HuH-7 (cell line): ENCODE data around the gene TEX13D.
"Not testable (repeated sequence)": the region's sequence is repeated elsewhere in the genome, so short reads cannot be mapped to it uniquely, and the experiment has no call there.

Experiments used
- DNase-seq: peaks from one replicate; pipeline ENCODE4 v3.0.0; 2011; ENCODE audit warnings: low spot score

The TEX13D gene

DNA sequence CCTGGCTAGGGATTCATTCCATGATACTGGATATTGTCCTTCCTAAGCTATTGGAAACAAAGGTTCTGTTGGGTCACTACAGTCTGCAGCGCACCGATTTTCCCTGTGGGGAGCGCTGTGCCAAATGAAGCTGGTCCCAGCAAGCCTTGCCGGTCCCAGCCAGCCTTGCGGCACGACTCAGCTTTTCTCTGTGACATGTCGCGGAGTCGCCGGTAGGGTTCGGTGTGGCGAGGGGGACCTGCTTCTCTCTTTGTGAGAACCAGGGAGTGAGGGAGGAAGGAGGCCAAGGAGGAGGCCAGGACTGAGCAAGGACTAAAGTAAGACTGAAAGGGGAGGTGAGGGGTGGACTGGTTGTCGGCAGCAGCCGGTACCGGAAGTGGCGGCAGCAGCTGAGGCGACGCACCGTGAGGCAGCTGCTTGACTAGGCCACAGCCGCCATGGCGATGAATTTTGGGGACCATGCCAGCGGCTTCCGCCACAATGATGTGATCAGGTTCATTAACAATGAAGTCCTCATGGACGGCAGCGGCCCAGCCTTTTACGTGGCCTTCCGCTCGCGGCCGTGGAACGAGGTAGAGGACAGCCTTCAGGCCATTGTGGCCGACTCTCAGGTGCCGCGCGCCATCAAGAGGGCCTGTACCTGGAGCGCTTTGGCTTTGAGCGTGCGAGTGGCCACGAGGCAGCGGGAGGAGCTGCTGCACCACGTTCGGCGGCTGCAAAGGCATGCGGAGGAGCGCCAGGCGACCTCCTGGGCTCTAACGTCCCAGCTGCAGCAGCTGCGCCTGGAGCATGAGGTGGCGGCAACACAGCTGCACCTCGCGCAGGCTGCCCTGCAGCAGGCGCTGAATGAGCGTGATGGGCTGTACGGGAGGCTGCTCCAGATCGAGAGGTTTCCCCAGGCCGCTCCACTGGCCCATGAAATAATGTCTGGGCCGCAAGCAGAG lies at the start of gene TEX13D:
TSS of gene TEX13D (plus strand) at position 180 of the 944 bp plus-strand sequence. CDS start at position 438, 258 bp downstream.
- no peak for DNase-seq

DNA sequence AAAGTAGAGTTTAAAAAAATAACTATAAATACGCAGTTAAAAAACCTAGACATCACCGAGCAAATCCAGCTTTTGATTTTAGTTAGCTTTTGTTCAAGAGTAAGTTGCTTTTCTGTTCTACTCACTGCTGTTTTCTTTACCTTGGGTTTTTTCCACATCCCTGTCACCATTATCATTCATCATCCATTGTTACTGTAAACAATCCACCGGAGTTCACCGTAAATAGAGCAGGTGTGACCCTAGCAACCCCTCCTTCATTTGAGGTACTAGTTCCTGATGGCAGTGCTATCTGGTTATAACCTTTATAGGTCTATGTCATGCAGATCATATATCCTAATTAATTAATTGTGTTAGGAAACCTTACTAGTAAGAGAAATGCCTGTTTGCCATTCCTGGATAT lies 43.0 kb upstream of the TEX13D start:
- no peak for DNase-seq

DNA sequence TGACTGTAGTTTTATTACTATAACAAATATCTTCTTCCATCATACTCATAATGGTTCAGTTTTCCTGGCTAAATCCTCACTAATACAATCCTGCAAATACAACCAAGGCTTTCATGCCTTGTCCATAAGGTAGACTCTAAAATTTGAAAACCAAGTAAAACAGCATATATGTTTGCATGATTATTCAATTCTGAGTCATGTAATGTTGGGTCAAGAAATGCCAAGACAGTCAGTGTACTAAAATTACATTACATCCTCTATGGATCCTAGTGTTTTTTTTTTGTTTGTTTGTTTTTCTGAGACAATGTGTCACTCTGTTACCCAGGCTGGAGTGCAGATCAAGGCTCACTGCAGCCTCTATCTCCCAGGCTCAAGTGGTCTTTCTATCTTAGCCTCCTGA lies 38.6 kb upstream of the TEX13D start:
- no peak for DNase-seq

DNA sequence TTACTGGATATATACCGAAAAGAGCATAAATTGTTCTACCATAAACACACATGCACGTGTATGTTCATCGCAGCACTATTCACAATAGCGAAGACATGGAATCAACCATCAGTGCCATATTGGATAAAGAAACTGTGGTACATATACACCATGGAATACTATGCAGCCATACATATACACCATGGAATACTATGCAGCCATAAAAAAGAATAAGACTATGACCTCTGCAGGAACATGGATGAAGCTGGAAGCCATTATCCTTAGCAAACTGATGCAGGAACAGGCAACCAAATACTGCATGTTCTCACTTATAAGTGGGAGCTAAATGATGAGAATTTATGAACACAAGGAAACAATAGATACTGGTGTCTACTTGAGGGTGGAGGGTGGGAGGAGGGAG lies 33.1 kb upstream of the TEX13D start:
- DNase-seq: not testable (repeated sequence)

DNA sequence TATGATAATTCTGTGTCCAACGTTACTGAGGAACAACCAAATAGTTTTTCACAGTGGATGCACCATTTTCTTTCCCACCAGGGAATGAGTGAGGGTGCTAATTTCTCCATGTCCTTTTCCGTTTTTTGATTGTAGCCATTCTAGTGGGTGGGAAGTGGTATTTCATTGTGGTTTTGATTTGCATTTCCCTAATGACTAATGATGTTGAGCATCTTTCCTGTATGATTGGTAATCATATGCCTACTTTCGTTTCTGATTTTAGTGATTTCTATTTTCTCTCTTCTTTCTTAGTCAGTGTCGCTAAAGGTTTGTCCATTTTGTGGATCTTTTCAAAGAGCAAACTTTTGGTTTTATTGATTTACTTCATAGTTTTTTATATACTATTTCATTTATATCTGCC lies 32.1 kb upstream of the TEX13D start:
- DNase-seq: no peak

DNA sequence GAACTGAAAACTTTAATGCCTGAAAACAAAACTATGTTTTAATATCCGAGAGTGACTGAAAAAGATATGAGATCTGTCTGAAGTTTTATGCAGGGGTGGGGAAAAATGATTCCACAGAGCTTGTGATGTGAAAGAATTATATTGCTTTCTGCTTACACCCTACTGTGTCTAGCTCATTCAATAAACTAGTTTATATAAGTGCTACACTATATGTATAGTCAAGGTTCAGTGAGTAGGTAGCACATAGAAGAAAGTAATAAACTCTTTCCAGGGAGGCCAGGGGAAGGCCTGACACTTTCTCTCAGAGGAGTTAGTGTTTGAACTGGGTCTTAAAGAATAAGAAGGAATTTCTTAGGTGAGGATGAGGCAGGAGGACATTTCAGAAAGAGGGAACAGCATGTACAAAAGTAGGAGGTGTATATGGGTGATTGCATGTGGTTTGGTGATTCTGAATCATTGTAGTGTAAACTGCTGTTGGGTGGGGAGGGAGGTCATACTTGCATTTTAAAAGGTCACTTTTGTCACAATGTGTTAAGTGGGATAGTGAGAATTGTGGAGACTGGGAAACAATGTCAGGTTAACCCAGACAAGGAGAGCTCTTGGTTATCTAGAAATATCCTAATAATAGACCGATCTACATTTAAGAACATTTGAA lies 25.1 kb upstream of the TEX13D start:
- no peak for DNase-seq

DNA sequence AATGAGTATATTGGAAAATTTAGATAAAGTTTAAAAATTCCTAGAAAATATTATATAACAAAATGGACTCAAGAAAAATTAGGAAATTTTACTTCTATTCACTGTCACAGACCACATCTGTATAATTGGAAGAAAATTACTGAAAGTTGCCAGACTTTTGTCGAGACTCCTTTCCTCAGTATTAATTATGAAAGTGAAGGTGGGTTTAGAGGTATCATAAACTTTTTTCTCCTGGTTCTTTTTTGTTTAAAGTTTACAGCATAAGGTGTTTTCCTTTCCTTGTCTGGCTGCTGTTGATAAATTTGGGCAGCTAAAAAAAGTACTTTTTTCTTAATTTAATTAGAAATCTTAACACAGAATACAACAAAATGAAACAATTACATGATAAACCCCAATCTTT lies 6.7 kb upstream of the TEX13D start:
- DNase-seq: no peak

DNA sequence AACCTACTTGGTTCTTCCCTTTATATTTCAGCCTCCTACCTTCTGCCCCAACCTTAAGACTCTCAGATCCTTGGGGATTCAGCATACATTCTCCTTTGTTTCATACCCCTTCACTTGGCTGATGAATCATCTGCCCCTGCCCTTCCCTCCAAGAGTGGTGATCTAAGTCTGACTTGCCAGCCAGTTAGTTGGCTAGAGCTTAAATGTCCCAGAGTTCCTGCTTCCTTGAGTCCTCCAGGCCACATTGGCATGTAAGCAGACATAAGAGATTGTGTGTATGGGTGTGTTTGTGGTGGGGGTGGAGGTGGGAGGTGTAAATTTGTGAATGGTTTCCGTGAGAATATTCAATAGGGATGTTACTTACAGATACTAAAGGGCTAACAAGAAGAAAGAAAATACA lies 3.7 kb upstream of the TEX13D start:
- no peak for DNase-seq

DNA sequence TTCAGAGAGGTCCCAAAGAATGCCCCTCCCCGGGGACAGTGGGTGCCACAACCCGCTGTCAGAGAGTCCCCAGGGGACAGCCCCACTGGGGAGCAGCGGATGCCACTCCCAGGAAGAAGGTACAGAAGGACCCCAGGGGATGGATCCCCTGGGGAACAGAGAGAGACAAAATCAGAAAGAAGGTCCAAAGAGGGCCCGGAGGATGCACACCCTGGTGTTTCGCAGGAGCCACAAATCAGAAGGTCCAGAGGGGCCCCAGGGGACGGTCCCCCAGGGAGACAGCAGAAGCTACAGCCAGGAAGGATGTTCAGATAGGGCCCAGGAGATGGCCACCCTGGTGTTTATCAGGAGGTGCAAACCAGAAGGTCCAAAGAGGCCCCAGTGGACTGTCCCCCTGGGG lies 1.4 kb downstream of the TEX13D start:
- no peak for DNase-seq

DNA sequence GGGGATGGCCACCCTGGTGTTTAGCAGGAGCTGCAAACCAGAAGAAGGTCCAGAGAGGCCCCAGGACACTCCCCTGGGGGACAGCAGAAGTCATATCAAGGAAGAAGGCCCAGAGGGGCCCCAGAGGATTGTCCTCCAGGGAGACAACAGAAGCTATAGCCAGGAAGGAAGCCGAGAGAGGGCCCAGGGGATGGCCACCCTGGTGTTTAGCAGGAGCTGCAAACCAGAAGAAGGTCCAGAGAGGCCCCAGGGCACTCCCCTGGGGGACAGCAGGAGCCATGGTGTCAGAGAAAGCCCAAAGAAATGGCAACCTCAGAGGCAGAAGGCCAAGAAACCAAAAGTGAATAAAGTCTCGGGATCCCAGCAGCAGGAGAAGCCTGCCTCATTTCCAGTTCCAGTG lies 2.1 kb downstream of the TEX13D start:
- DNase-seq: not testable (repeated sequence)

DNA sequence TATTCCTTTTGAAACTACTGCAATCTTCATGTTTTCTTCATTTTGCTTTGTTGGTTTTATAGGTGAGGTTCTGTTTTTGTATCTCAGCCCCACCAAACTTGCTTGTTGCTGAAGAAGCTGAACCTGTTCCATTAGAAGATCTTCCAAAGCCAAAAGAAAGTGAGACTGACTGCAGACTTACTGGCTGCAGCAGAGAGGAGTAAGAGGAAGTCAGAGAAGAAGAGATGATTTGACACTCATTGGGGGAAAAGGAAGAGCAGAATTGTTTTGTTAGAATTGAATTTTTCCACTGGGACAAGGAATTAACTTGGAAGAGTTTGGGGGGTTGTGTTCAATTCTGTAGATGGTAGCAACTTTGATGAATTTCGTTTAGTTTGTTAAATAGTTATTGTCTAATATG lies 3.1 kb downstream of the TEX13D start:
- DNase-seq: no peak

DNA sequence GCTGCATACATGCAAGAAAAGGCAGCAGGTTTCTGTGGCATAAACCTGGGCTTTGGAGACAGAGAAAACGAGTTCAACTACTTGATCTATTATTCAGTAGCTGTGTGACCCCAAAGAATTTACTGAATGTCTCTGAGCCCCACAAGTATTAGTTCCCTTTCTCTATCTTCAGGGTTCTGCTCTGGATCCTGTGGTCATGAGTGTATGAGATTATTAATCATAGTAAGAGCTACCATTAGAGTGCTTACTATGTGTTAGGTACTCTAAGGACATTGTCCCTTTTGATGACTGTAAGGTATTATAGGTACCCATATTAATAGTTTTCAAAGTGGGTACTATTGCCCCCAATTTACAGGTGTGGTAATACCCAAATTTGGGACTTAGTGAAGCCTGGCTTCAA lies 5.5 kb downstream of the TEX13D start:
- no peak for DNase-seq

DNA sequence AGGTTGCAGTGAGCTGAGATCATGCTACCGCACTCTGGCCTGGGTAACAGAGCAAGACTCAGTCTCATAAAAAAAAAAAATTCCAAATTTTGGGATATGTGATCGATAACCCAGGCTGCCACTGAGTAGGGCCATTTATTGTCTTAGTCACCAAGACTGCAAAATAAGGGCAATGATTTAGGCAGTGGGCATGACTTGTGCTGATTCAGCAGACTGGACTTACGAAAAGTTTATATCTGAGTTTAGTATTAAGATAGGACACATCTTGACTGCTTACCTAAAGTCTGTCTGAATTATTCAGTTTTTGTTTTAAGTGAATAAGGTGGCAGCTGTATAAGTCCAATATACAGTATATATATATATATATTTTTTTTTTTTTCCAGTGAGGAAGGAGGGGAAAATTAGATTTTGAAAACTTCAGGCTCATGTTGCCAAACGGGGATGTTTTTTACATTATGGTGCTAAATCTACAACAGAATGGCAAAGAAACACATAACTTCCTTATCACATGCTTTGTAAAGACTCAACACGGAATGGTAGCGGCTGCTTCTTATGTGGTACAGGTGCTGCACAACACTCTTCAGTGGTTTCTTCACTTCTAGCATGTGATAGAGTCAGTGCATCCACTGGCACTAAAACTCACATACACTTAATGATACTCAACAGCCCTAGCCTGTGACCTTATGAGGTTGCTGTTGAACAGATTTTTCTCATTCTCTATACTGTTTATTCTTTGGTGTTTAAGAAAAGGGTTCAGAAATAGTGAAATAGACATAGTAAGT lies 6.5 kb downstream of the TEX13D start:
- no peak for DNase-seq

DNA sequence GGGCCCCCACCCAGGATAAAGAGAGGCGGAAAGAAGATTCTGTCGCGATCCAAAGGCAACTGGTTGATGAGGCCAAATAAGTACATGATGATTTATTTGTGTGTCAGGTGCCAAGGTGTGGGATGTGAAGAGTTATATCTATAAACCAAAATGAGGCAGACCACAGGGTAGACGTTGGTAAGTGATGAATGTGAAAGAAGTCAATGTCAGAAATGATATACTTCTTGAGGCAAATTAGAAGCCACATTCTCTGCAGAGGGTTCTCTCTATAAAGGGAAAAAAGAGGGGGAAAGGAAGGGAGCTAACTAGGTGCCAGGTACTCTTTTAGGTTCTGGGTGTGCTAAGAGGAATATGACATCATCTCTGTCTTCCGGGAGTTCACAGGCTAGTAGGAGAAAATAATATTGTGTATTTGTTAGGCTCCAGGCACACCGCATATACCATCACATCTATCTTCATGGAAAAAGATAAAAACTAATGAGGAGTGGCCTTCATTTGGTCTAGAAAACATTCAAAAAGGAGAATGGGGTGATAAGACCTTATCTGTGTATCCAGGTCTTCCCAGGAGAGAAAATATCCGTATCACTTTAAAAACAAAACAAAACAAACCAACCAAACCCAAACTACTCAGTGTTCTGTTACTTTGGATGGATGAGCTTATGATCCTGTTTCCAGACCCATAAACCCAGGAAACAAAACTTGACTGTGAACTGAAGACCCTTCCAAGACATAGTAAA lies 9.1 kb downstream of the TEX13D start:
- no peak for DNase-seq

DNA sequence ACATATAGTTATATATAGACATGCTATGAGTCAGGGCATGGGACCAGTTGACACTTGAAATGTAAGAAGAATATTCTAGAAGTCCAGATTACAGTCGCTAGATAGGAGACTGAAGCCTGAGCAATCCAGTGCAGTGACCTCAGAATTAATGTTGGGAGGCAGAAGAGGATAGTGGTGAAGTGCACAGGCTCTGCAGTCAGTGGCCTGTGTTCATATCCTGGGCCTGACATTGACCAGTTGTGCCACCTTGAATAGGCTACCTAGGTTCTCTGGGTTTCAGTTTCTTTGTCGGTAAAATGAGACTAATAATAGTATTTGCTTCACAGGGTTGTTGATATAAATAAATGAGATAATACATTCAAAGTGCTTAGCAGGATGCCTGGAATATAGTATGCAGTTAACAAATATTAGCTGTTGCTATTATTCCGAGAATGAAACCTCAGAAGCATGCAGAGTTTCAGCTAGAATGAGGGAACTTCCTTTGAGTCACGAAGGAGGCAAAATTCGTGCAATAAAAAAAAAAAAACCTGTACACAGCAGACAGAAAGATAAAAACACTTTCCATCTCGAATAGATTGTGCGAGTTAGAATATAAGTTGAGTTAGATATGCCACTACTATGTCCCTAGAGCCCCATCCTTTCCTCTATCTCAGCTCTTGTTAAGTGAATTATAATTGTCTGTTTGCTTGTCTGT lies 9.9 kb downstream of the TEX13D start:
- no peak for DNase-seq

DNA sequence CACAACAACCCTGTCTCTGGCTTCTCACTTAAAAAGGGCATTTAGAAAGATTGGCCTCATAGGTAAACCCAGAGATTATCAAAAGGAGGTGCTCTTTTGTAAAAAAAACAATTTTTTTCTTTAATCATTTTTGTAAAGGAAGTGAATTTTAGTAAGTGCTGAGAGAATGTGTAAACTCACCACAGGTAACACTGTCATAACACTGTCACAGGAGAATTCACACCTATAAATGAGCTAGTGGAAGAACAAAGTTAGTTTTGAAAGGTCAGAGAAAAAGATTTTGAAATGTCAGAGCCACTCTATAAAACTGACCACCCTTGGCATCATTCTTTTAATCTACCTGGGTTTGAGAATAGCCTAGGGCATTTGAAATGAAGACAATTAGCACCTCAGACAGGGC lies 10.6 kb downstream of the TEX13D start:
- no peak for DNase-seq

DNA sequence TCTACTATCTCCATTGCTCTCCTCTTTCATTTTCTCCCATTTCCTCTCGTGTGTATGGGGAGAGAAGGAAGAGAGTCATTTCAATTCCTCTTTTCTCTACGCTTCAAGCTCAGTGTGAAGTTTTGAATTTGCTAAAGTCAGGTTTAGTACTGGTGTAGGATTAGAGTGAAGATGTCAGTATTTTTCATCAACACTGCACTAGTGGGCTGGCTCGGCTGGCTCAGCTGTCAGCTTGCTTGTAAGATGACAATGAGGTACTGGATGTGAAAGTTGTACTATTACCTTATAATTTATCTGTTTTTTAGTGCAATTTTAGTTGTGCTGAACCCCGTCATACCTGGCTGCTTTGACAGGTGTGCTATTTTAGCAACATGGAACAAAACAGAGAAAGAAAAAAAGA lies 11.8 kb downstream of the TEX13D start:
- no peak for DNase-seq

DNA sequence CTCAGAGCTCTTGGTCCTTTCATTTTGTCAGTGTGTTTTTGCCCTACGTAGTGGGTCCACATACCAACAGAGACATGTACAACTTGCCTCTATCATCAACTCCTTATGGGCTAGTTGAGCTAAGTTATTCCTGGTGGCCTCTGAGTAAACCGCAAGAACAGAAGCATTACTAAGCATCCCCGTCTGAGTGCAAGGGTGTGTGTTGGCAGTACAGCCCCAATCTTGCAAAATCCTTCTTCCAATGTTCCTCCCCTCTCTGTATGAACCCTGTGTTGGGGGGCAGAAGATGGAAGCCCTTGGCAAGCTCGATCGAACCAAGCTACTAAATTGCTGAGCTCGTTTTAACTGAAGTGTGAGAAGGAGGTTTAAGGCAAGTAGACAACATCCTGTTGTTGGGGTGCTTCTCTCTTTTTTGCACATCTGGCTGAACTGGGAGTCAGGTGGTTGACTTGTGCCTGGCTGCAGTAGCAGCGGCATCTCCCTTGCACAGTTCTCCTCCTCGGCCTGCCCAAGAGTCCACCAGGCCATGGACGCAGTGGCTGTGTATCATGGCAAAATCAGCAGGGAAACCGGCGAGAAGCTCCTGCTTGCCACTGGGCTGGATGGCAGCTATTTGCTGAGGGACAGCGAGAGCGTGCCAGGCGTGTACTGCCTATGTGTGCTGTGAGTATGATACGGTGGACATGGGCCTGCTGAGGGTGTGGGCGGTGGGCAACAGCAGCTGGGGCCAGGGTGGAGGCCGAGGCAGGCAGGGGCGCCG lies 13.8 kb downstream of the TEX13D start, which contains the start of gene SH2D1A:
TSS of gene SH2D1A (plus strand) at position 447 of the 760 bp plus-strand sequence. CDS start at position 527, 80 bp downstream.
- DNase-seq: no peak

DNA sequence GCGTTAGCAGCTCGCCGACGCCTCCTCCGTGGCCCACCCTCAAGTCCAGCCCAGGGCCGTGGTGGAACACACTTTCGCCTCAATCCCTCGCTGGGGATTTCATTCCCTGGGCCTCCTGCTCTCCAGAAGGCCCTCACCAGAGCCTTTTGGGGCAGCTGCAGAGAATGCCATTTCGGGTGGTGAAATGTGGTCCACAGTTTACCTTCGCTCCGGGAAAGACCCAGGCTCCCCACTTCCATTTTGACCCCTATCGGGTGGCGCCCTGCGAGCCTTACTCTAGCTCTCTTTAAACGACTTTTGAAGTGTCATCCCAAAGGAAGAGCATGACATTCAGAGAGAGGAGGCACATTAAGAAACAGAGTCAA lies 14.4 kb downstream of the TEX13D start:
- no peak for DNase-seq

DNA sequence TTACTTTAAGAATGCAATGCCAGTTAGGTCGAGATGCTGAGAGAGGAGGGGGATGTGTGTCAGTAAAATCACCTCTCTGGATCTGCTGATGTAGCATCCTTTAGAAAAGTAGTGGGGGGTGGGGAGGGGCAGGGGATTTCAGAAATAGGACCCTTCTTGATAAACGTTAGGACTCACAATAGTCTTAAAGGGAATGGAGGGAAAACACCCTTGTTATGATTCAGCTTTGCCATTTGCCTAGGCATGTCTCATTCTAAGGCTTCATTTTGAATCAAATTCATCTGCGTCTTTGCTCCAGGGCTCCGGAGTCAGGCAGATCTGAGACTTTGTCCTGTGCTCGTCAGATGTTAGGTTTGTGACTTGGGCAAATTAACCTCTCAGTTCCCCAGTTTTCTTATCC lies 14.8 kb downstream of the TEX13D start:
- no peak for DNase-seq

DNA sequence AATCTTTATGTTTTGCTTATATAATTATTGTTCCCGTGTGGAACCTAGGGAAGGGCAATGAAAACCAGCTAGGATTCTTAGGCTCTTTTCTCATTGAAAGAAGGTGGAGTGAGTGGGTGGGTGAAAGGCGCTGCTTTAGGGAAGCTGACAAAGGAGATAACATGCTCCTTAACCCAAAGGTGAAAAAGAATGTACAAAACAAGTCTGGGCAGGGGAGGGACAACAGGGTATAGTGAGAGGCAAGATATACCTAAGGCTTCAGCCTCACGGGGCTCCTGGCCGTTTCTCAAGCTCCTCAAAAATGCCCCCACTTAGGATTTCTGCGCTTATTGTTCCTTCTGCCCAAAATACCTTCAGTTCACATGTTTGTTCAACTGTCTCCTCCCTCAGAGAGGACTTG lies 15.7 kb downstream of the TEX13D start:
- DNase-seq: no peak
